Psoas muscle (tissue), 8 donors: ENCODE data around the gene NOD2. TPM values are rescaled to one million over a fixed set of nuclear protein-coding genes. Genes with fewer than 3 reads are reported as not detected.

ENCODE experiments used
- ATAC-seq, 4 donors: fragments of 200-7000 bp; cut with Tn5 transposase; one replicate each; pipeline ENCODE4 v1.9.1; 2020; ENCODE audit warnings: moderate library complexity in 3 of 4, mild to moderate bottlenecking in 2 of 4
- DNase-seq, 2 donors: peaks; one replicate each; pipeline ENCODE4 v3.0.0-alpha.2; 2020
- H3K27ac ChIP-seq: fragments of 200-600 bp; one replicate; pipeline ENCODE4 v1.8.0; 2022
- H3K27me3 ChIP-seq, 3 donors: fragments of 200-600 bp in 1 of 3; one replicate each; pipeline versions ENCODE4 v1.6.1 to v1.8.0; 2013 to 2022; ENCODE audit warnings: low read length in 2 of 3, mild to moderate bottlenecking in 2 of 3, moderate library complexity in 1 of 3; ENCODE audit not compliant: insufficient read depth in 3 of 3
- H3K36me3 ChIP-seq, 2 donors: fragments of 200-600 bp in 1 of 2; one replicate each; pipeline versions ENCODE4 v1.6.1 to v1.8.0; 2013 to 2022; ENCODE audit warnings: low read depth in 1 of 2, mild to moderate bottlenecking in 1 of 2, moderate library complexity in 1 of 2; ENCODE audit not compliant: insufficient read depth in 1 of 2
- H3K4me1 ChIP-seq: fragments of 200-600 bp; one replicate; pipeline ENCODE4 v1.8.0; 2022
- H3K4me3 ChIP-seq: fragments of 200-600 bp; one replicate; pipeline ENCODE4 v1.8.0; 2022; ENCODE audit warnings: mild to moderate bottlenecking
- H3K9me3 ChIP-seq: fragments of 200-600 bp; one replicate; pipeline ENCODE4 v1.8.0; 2022
- WGBS, 3 donors: extraction: QIAGEN DNeasy Blood & Tissue Kit; methylation state at CpG; one replicate each; pipeline versions ENCODE4 v1.1.6 to v1.1.7; 2013; 5-methylcytosine and 5-hydroxymethylcytosine counted together
- intact Hi-C, 2 donors: fragments of 100-400 bp; cut with DNase I; formaldehyde crosslinking; loops; one replicate each; pipeline versions ENCODE4 v1.11.0 to v1.14.2; 2022
- polyA plus RNA-seq, 3 donors: library from polyadenylated mRNA; stranded (reverse); fragments of 200-250 nt; gene quantifications; one replicate each; pipeline ENCODE4 v1.2.3, GENCODE V29; 2013
- total RNA-seq, 4 donors: library from RNA; stranded (reverse); fragmentation: NEBNext Ultra II Directional in 2 of 4; extraction: Animal tissue kit (Norgen Biotek cat#: 25700) in 2 of 4; gene quantifications; one replicate each; pipeline versions ENCODE4 v1.2.1 to v1.2.4, GENCODE V29; 2021 to 2023
- TF ChIP-seq, protein P1 (sequence below): fragments of 200-600 bp; IDR thresholded peaks from one replicate; pipeline ENCODE4 v1.8.0; 2022; ENCODE audit warnings: antibody characterized with exemption
- donor health status: healthy with polysubstance abuse.
- donor health status: DM: no; HTN: no; CAD: no; lungs with moderate emphysema.
- donor health status: Bipolar disorder and iron deficiency.
- donor health status: healthy.
- donor health status: DM: yes; HTN: yes; CAD: no.
- donor health status: DM: no; HTN: no; CAD: no.
- donor health status: DM: no; HTN: no; CAD: no.
- donor health status: DM: yes; HTN: yes; CAD: no.

Gene NOD2
- total and polyA plus RNA-seq, 7 donors = 0.07 to 0.74 (median 0.25) TPM

DNA sequence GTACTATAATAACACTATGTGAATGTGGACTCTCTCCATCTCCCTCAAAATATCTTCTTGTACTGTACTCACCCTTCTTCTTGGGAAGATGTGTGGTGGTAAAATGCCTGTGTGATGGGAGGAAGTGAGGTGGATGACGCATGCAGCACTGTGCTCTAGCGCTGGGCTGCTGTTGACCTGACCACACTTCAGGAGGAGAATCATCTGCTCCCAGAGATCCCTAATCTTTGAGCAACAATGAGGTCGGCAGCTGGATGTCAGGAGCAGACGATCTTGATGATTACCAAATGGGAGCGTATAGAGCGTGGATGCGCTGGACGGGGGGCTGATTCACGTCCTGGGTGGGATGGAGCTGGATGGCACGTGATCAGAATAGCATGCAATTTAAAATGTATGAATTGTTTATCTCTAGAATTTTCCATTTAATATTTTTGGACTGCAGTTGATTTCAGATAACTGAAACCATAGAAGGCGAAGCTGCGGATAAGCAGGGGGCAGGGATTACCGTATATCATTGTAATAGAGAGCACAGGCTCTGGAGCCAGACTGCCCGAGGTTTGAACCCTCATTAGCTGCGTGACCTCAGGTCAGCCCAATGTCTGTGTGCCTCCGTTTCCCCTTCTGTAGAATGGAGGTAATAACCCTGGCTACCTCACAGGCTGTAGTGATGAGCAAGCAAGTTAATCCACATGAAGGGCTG lies 24.8 kb downstream of the NOD2 start:
- TF ChIP-seq, protein P1, sequence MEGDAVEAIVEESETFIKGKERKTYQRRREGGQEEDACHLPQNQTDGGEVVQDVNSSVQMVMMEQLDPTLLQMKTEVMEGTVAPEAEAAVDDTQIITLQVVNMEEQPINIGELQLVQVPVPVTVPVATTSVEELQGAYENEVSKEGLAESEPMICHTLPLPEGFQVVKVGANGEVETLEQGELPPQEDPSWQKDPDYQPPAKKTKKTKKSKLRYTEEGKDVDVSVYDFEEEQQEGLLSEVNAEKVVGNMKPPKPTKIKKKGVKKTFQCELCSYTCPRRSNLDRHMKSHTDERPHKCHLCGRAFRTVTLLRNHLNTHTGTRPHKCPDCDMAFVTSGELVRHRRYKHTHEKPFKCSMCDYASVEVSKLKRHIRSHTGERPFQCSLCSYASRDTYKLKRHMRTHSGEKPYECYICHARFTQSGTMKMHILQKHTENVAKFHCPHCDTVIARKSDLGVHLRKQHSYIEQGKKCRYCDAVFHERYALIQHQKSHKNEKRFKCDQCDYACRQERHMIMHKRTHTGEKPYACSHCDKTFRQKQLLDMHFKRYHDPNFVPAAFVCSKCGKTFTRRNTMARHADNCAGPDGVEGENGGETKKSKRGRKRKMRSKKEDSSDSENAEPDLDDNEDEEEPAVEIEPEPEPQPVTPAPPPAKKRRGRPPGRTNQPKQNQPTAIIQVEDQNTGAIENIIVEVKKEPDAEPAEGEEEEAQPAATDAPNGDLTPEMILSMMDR = no peak
- Histone ChIP-seq H3K4me3 (no peak overlapping the region), H3K27ac (no peak overlapping the region), H3K27me3 (peaks cover 0 to 3% (median 0%) of the 10 kb centered on the region in 3 donors), H3K4me1 (no peaks in the 10 kb centered on the region), H3K36me3 (no peaks in the 10 kb centered on the region), H3K9me3 (no peaks in the 10 kb centered on the region)
- 69 to 76% (median 75%) methylated on average over 16 of the region's 16 CpGs for WGBS, 3 donors
- ATAC-seq (no peak), DNase-seq (no peak)
- intact Hi-C loops = no loop called here

DNA sequence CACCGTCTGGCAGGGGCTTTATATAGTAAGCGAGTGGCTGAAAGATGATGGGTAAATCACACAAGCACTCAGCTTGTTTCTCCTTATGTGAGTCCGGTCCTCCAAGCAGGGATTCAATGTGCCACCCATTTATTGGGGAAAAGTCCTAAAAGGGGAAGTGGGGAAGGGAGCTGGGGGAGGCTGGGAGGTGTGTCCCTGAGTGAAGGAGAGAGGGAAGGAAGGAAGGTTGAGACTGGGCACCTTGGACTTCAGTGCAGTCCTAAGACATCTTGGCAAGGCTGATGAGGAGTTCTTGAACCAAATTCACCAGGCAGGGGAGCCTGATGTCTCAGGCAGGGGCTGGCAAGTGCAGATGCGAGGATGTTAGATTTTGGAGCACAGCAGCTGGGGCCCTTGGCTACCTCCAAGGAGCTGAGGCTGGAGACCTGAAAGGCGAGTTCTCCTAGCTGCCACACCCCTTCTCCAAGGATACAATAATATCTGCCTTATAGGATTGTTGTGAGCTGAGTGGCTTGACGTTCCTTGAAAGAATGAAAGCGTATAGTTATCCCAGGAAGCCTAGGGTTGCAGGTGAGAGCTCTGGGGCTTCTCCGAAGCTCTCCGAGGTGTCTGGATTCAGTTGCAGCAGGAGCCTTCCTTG lies 25.5 kb downstream of the NOD2 start:
- Histone ChIP-seq H3K4me3 (no peak overlapping the region), H3K27ac (no peak overlapping the region), H3K36me3 (no peaks in the 10 kb centered on the region), H3K9me3 (no peaks in the 10 kb centered on the region), H3K27me3 (peaks cover 0 to 3% (median 0%) of the 10 kb centered on the region in 3 donors), H3K4me1 (no peaks in the 10 kb centered on the region)
- intact Hi-C loops = no loop called here
- DNase-seq (no peak), ATAC-seq (no peak)
- WGBS, 3 donors = 82 to 86% (median 84%) methylated on average over 9 of the region's 9 CpGs
- TF ChIP-seq, protein P1 = no peak

DNA sequence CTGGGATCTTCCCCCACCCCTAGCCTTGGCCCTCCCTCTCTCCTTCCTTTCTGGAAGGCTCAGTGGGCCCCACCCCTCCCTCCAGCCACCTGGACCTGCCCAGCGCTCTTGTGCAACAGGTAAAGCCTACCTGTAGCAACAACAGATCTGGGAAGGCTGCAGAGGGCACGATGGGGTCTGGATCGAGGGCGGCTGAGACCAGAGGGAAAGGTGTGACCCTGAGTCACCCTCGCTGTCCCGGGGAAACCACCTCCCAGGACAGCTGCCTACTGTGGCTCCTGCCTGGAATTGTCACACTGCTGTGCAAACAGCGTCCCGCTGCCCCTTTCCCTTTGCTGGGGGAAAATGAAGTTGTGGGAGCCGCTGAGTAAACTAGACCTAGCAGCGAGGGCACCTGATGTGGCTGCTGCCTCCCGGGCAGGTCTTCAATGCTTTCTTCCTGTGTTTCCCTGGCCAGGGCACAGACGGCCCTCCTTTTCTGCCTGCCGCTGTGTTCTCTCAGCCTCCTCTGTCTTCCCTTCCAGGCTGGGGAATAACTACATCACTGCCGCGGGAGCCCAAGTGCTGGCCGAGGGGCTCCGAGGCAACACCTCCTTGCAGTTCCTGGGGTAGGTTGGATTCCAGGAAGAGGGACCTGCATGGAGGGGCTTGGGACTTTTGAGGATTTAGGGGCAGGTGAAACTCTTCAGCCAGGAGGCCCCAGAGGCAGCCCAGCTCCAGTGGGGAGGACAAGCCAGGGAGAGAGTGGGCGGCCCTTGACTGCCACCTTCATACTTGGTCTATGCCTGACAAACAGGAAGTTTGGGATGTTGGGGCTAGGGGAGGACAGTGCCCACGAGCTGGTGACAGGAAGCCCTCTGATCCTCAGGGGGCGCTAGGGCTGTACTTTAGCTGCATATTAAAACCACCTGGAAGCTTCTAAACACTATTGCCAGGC lies 26.3 kb downstream of the NOD2 start:
- WGBS, 3 donors = 76 to 80% (median 77%) methylated on average over 20 of the region's 20 CpGs

DNA sequence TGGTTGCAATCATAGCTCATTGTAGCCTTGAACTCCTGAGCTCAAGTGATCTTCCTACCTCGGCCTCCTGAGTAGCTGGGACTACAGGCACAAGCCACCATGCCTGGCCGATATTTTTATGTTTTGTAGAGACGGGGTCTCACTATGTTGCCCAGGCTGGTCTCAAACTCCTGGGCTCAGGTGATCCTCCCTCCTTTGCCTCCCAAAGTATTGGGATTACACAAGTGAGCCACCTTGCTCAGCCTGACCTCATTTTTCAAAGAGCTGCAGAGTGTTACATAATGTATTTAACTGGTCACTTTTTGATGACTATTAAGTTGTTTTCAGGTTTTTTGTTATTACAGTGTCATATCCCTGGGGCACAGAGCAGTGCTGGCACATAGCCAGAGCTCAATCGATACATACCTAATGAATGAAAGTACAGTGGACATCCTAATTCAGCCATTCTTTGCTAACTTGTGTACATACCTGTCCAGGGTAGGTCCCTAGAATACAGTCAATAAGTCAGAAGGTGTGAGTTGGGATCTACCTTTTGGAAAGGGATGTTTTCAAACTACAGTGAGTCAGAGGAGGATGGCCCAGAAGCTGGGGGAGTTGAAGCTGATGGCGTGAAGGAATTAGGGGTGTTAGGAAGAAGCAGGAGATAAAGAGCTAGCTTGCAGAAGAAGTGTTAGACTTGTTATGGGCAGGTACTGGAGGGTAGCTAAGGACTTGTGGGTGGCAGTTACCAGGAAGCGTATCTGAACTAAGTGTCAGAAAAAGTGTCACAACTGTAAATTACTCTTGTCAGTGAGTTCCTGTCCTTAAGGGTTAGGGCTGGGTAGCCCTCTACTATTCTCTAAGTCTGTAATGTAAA lies 28.4 kb downstream of the NOD2 start:
- intact Hi-C loops = no loop called here
- no peaks in the 10 kb centered on the region for H3K36me3 ChIP-seq

More for the DNA sequence above, 26.3 kb downstream of the NOD2 start:
- Histone ChIP-seq H3K36me3 (no peaks in the 10 kb centered on the region), H3K9me3 (no peaks in the 10 kb centered on the region), H3K27ac (no peak overlapping the region), H3K4me1 (no peaks in the 10 kb centered on the region), H3K4me3 (no peak overlapping the region), H3K27me3 (peaks cover 0 to 3% (median 0%) of the 10 kb centered on the region in 3 donors)
- TF ChIP-seq, protein P1 = no peak
- no peak for DNase-seq
- no peak for ATAC-seq
- intact Hi-C loops = no loop called here

More for the DNA sequence above, 28.4 kb downstream of the NOD2 start:
- Histone ChIP-seq H3K27ac (no peak overlapping the region), H3K4me3 (no peak overlapping the region), H3K4me1 (no peaks in the 10 kb centered on the region), H3K27me3 (peaks cover 0 to 3% (median 0%) of the 10 kb centered on the region in 3 donors), H3K9me3 (no peaks in the 10 kb centered on the region)
- DNase-seq (no peak), ATAC-seq (no peak)
- TF ChIP-seq, protein P1 = no peak
- WGBS, 3 donors = 91 to 94% (median 94%) methylated on average over 6 of the region's 6 CpGs
